Vagina (tissue), 2 donors: ENCODE results near the gene PNPO.

Source experiments
- POLR2A ChIP-seq, 2 donors: fragments of 450-650 bp; IDR thresholded peaks; one replicate each; pipeline ENCODE4 v1.6.1; 2017; ENCODE audit warnings: antibody characterized with exemption in 2 of 2, mild to moderate bottlenecking in 2 of 2, moderate library complexity in 2 of 2
- POLR2AphosphoS5 ChIP-seq, 2 donors: sonication (generic); formaldehyde crosslinking; IDR thresholded peaks; one replicate each; pipeline ENCODE4 v1.9.0; 2017; ENCODE audit warnings: antibody characterized with exemption in 2 of 2, mild to moderate bottlenecking in 2 of 2, low read depth in 1 of 2; ENCODE audit not compliant: insufficient read depth in 1 of 2
- TF ChIP-seq, protein P1 (sequence below), 3 experiments: fragments of 450-650 bp in 2 of 3; fragments of 200-600 bp in 1 of 3; sonication (generic) in 1 of 3; IDR thresholded peaks; one replicate each; pipeline ENCODE4 v1.5.1; 2017 to 2019; ENCODE audit warnings: antibody characterized with exemption in 3 of 3, mild to moderate bottlenecking in 2 of 3, moderate library complexity in 2 of 3

DNA sequence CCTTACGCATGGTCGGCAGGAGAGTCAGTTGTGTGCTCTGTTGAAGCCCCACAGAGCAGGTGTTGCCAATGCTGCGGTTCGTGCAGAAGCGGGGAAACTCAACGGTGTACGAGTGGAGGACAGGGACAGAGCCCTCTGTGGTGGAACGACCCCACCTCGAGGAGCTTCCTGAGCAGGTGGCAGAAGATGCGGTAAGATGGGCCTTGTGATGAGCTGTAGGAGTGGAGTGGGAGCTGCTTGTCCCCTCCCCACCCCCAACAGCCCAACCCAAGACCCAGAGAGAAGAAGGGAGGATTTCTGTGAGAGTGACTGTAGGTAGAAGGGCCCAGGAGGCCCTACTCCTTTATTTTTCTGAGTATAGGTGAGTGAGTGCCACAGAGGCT is 34.4 kb downstream of the PNPO start:
- TF ChIP-seq, protein P1, sequence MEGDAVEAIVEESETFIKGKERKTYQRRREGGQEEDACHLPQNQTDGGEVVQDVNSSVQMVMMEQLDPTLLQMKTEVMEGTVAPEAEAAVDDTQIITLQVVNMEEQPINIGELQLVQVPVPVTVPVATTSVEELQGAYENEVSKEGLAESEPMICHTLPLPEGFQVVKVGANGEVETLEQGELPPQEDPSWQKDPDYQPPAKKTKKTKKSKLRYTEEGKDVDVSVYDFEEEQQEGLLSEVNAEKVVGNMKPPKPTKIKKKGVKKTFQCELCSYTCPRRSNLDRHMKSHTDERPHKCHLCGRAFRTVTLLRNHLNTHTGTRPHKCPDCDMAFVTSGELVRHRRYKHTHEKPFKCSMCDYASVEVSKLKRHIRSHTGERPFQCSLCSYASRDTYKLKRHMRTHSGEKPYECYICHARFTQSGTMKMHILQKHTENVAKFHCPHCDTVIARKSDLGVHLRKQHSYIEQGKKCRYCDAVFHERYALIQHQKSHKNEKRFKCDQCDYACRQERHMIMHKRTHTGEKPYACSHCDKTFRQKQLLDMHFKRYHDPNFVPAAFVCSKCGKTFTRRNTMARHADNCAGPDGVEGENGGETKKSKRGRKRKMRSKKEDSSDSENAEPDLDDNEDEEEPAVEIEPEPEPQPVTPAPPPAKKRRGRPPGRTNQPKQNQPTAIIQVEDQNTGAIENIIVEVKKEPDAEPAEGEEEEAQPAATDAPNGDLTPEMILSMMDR (IDR thresholded peaks at IDR 0.05), result no peak
- TF ChIP-seq POLR2AphosphoS5 (IDR thresholded peaks at IDR 0.05; ENCODE audit: insufficient read depth in 1 of 2, low read depth in 1 of 2) (no peak), POLR2A (IDR thresholded peaks at IDR 0.05) (no peak)
